MM.1S (cell line): ENCODE measurements around the gene DNAJB1.
"Not testable (repeated sequence)": the region's sequence is repeated elsewhere in the genome, so short reads cannot be mapped to it uniquely, and the experiment has no call there.

Source experiments
- DNase-seq: peaks from one replicate; pipeline ENCODE4 v3.0.0-alpha.2; 2015
- H2AFZ ChIP-seq: fragments of 300-600 bp; sonication (generic); 2 replicates; pipeline ENCODE4 v1.6.0; 2016; ENCODE audit warnings: antibody characterized with exemption, low read length
- H3F3A ChIP-seq: fragments of 300-600 bp; sonication (generic); 2 replicates; pipeline ENCODE4 v1.6.1; 2016; ENCODE audit warnings: mild to moderate bottlenecking, antibody characterized with exemption, low read length, moderate library complexity, mixed read lengths; ENCODE audit not compliant: insufficient read depth
- H3K27ac ChIP-seq: fragments of 300-600 bp; sonication (generic); 2 replicates; pipeline ENCODE4 v1.5.1; 2016; ENCODE audit warnings: mild to moderate bottlenecking, low read length
- H3K27me3 ChIP-seq: fragments of 300-600 bp; sonication (generic); replicated peaks from 2 replicates; pipeline ENCODE4 v1.6.0; 2016; ENCODE audit warnings: low read length; ENCODE audit not compliant: insufficient read depth
- H3K36me3 ChIP-seq: fragments of 300-600 bp; sonication (generic); replicated peaks from 2 replicates; pipeline ENCODE4 v1.6.1; 2016; ENCODE audit warnings: mild to moderate bottlenecking, low read length, mixed read lengths; ENCODE audit not compliant: insufficient read depth
- H3K4me1 ChIP-seq: fragments of 300-600 bp; sonication (generic); 2 replicates; pipeline ENCODE4 v1.6.1; 2016; ENCODE audit warnings: low read length, mixed read lengths
- H3K4me2 ChIP-seq: fragments of 300-600 bp; sonication (generic); 2 replicates; pipeline ENCODE4 v1.6.0; 2016; ENCODE audit warnings: low read depth, low read length
- H3K4me3 ChIP-seq: fragments of 300-600 bp; sonication (generic); 2 replicates; pipeline ENCODE4 v1.5.1; 2016; ENCODE audit warnings: low read length, mixed read lengths
- H3K79me2 ChIP-seq: fragments of 300-600 bp; sonication (generic); 2 replicates; pipeline ENCODE4 v1.6.1; 2016; ENCODE audit warnings: mixed run types, low read length, mixed read lengths
- H3K9ac ChIP-seq: fragments of 300-600 bp; sonication (generic); 2 replicates; pipeline ENCODE4 v1.6.1; 2016; ENCODE audit warnings: low read length, mixed read lengths
- H3K9me2 ChIP-seq: fragments of 300-600 bp; sonication (generic); replicated peaks from 2 replicates; pipeline ENCODE4 v1.6.1; 2016; ENCODE audit warnings: mild to moderate bottlenecking, low read length, mixed read lengths; ENCODE audit not compliant: insufficient read depth
- H3K9me3 ChIP-seq: fragments of 300-600 bp; sonication (generic); replicated peaks from 2 replicates; pipeline ENCODE4 v1.6.1; 2016; ENCODE audit warnings: mild to moderate bottlenecking, low read length, mixed read lengths; ENCODE audit not compliant: insufficient read depth
- H4K20me1 ChIP-seq: fragments of 300-600 bp; sonication (generic); 2 replicates; pipeline ENCODE4 v1.6.1; 2016; ENCODE audit warnings: mild to moderate bottlenecking, low read length, moderate library complexity, mixed read lengths; ENCODE audit not compliant: insufficient read depth
- CTCF ChIP-seq: fragments of 300-600 bp; sonication (generic); IDR thresholded peaks from 2 replicates; pipeline ENCODE4 v1.5.1; 2016; ENCODE audit warnings: antibody characterized with exemption, low read length, mixed read lengths
- EZH2 ChIP-seq: fragments of 300-600 bp; sonication (generic); optimal IDR thresholded peaks from 2 replicates; pipeline ENCODE3; 2017; ENCODE audit warnings: low read depth, mild to moderate bottlenecking, antibody characterized with exemption, low read length, mixed read lengths
- EZH2phosphoT487 ChIP-seq: fragments of 300-600 bp; sonication (generic); IDR thresholded peaks from 2 replicates; pipeline ENCODE4 v1.6.1; 2018; ENCODE audit warnings: antibody characterized with exemption, low read length

DNAJB1 gene

DNA sequence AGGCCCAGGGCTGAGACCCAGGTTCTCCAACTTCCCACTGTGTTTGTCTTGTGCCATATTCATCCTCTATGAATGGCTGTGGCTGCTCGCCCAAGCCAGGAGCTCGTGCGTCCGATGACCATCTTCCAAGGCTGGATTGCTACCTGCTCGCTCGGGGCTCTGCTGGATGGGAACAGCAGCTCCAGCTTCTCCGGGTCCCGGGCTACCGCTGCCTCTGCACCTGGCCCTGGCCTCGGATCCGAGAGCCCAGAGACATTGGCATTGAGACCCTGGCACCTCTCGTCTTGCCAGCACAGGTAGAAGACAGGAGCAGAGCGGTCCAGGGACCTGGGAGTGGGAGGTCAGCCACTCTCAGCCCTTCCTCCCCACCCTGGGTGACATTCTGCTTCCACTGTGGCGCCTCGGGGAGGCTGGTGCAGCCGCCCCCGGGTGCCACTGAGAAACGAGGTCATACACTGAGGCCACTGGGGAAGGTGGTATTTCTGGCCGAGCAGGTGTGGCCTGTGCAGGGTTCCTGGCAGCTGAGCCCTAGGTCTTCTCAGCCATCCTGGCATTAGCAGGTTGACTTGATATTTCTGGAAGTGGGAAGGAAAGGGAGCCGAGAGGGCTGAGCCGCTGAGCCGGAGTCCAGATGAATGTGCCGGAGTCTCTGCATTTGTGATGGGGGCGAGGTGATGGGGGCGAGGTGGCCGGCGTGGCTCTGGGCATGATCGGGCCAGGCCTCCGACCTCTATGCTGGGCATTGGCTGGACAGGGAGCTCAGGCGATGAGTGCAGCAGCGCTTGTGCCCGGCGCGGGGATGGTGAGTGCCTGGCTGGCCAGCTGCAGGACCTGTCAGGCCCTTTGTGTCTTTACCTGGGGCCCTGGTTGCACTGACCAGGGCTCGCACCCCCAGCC is 35.1 kb upstream of the DNAJB1 start:
- no peaks in the 10 kb centered on the region for H3K4me1 ChIP-seq
- TF ChIP-seq EZH2phosphoT487 (no peak), CTCF (no peak), EZH2 (no peak)
- H3K36me3 ChIP-seq: no peaks in the 10 kb centered on the region
- H3K9me3 ChIP-seq: no peaks in the 10 kb centered on the region
- no peak overlapping the region for H3K4me3 ChIP-seq
- H3K9me2 ChIP-seq: no peaks in the 10 kb centered on the region
- 0 out of 2 replicates have a peak, but pooled peaks cover 3% of the 10 kb centered on the region for H4K20me1 ChIP-seq
- H3F3A ChIP-seq: no peaks in the 10 kb centered on the region
- DNase-seq: no peak
- no peaks in the 10 kb centered on the region for H3K27me3 ChIP-seq
- no peak overlapping the region for H2AFZ ChIP-seq
- H3K79me2 ChIP-seq: peaks cover 49% of the 10 kb centered on the region
- H3K9ac ChIP-seq: no peak overlapping the region
- no peak overlapping the region for H3K4me2 ChIP-seq
- H3K27ac ChIP-seq: no peak overlapping the region

GRCh38 chr19:14552006-14552360 is 33.8 kb upstream of the DNAJB1 start:
- H3K79me2 ChIP-seq: peaks cover 46% of the 10 kb centered on the region
- not testable (repeated sequence) for H3K9ac ChIP-seq, H3K27ac ChIP-seq, H3K4me2 ChIP-seq, H3K4me3 ChIP-seq, H2AFZ ChIP-seq, H3F3A ChIP-seq, H3K9me3 ChIP-seq, H3K9me2 ChIP-seq, H3K27me3 ChIP-seq, H3K4me1 ChIP-seq, DNase-seq, H4K20me1 ChIP-seq, H3K36me3 ChIP-seq

GRCh38 chr19:14551134-14552005 is 33.2 kb upstream of the DNAJB1 start:
- H3K36me3 ChIP-seq, H3K4me3 ChIP-seq, H3K9me2 ChIP-seq, H3K4me1 ChIP-seq, H3K27me3 ChIP-seq, H3K9me3 ChIP-seq, H3K27ac ChIP-seq, H3K9ac ChIP-seq, H3F3A ChIP-seq, DNase-seq, H4K20me1 ChIP-seq, H3K4me2 ChIP-seq, H2AFZ ChIP-seq: not testable (repeated sequence)
- H3K79me2 ChIP-seq: peaks cover 44% of the 10 kb centered on the region

DNA sequence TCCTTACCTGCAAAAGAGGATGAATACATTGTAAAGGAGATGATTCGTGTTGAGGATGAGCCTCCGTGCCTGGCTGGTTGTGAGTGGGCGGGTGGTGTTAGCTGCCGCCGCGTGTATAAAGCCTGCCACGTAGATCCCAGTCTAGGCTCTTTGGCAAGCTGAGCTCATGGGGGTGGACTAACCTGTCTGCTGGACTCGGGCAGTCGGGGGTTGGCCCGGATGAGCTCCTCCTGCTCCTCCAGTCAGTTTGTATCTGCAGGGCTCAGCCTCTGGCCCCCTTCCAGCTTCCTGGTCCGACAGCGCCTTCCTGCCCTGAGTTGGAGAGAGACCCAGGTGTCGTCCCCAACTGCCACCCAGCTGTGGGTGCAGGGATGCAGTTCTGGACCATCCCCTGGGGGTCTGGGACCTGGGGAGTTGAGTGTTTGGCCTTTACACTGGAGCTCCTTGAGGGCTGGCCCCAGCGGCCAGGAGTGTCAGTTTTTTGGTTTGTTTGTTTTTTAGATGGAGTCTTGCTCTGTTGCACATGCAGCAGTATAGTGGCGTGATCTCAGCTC is 32.1 kb upstream of the DNAJB1 start:
- Histone ChIP-seq H3K36me3 (no peaks in the 10 kb centered on the region), H3K79me2 (peaks cover 43% of the 10 kb centered on the region), H4K20me1 (no peaks in the 10 kb centered on the region), H3K27ac (no peak overlapping the region), H3F3A (no peaks in the 10 kb centered on the region), H3K9me2 (no peaks in the 10 kb centered on the region), H3K9me3 (no peaks in the 10 kb centered on the region), H3K4me3 (no peak overlapping the region), H2AFZ (no peak overlapping the region), H3K4me2 (no peak overlapping the region), H3K27me3 (no peaks in the 10 kb centered on the region), H3K4me1 (no peaks in the 10 kb centered on the region), H3K9ac (no peak overlapping the region)
- TF ChIP-seq EZH2 (no peak), EZH2phosphoT487 (no peak), CTCF (no peak)
- DNase-seq: no peak
